Calu3 (cell line): ENCODE data around the gene AHNAK. TPM values are rescaled to one million over a fixed set of nuclear protein-coding genes. Genes with fewer than 3 reads are reported as not detected.

ENCODE experiments used
- BruUV-seq: library from RNA; stranded (reverse); fragments of 400-500 nt; replicated peaks from 2 replicates; lab custom pipeline; 2021; lab: Mats Ljungman, UMichigan
- CTCF ChIA-PET: fragments of 300-600 bp; sonication (Branson Sonifier 250); formaldehyde crosslinking; loops from one replicate; lab custom pipeline; 2022; ENCODE audit warnings: antibody characterized with exemption; lab: Charles Lee
- DNase-seq: peaks from one replicate; pipeline ENCODE4 v3.0.0; 2022
- H3K27ac Mint-ChIP-seq: one replicate; pipeline ENCODE4 v1.8.0; 2022; ENCODE audit warnings: mixed read lengths; ENCODE audit not compliant: unreplicated experiment
- H3K27me3 Mint-ChIP-seq: one replicate; pipeline ENCODE4 v1.8.0; 2022; ENCODE audit warnings: mixed read lengths; ENCODE audit not compliant: unreplicated experiment
- H3K36me3 Mint-ChIP-seq: one replicate; pipeline ENCODE4 v1.8.0; 2022; ENCODE audit warnings: mild to moderate bottlenecking, moderate library complexity, mixed read lengths; ENCODE audit not compliant: insufficient read depth, unreplicated experiment
- H3K4me1 Mint-ChIP-seq: one replicate; pipeline ENCODE4 v1.8.0; 2022; ENCODE audit warnings: mild to moderate bottlenecking, low read depth, mixed read lengths; ENCODE audit not compliant: unreplicated experiment
- H3K4me3 Mint-ChIP-seq: one replicate; pipeline ENCODE4 v1.8.0; 2022; ENCODE audit warnings: mild to moderate bottlenecking, low read depth, moderate library complexity, mixed read lengths; ENCODE audit not compliant: unreplicated experiment
- H3K9me3 Mint-ChIP-seq: one replicate; pipeline ENCODE4 v1.8.0; 2022; ENCODE audit warnings: low read depth, mixed read lengths; ENCODE audit not compliant: unreplicated experiment
- intact Hi-C: fragments of 100-400 bp; cut with micrococcal nuclease; formaldehyde crosslinking; loops from one replicate; pipeline ENCODE4 v1.10.0; 2022; ENCODE audit not compliant: unreplicated experiment
- total RNA-seq: library from RNA; stranded (reverse); gene quantifications from 2 replicates; pipeline ENCODE4 v1.2.3, GENCODE V29; 2022
- TF ChIP-seq, protein P1 (sequence below): fragments of 200-600 bp; IDR thresholded peaks from one replicate; pipeline ENCODE4 v1.8.0; 2022; ENCODE audit warnings: antibody characterized with exemption; ENCODE audit not compliant: unreplicated experiment

AHNAK gene
- total RNA-seq, 1 experiment from 2014 or later: 246 TPM

DNA sequence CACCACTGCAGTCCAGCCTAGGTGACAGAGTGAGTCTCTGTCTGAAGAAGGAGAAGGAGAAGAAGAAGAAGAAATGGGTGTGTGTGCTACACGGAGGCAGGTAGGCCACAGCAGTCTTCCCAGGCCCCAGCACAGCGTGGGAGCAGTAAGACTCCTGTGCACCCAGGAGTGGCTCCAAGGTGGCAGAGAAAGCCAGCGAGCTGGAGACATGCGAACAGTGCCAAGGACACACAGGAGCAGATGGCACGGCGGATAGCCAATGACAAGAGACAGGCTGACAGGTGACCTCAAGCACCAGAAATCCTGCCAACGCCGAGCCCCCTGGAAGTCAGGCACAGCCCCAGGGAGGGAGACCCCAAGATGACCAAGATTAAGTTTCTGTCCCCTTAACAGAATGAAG, 136.8 kb downstream of the AHNAK start:
- Mint-ChIP-seq H3K4me1 (peaks cover 5% of the 10 kb centered on the region), H3K27ac (no peak overlapping the region), H3K4me3 (no peak overlapping the region), H3K36me3 (no peaks in the 10 kb centered on the region), H3K9me3 (no peaks in the 10 kb centered on the region), H3K27me3 (peaks cover 7% of the 10 kb centered on the region)
- CTCF ChIA-PET: interaction anchor here (0.6 kb wide), 1 partner anchor 546 kb away, joined by 4 read pairs; no protein-coding TSS in a partner anchor
- no peak for DNase-seq
- TF ChIP-seq, protein P1, sequence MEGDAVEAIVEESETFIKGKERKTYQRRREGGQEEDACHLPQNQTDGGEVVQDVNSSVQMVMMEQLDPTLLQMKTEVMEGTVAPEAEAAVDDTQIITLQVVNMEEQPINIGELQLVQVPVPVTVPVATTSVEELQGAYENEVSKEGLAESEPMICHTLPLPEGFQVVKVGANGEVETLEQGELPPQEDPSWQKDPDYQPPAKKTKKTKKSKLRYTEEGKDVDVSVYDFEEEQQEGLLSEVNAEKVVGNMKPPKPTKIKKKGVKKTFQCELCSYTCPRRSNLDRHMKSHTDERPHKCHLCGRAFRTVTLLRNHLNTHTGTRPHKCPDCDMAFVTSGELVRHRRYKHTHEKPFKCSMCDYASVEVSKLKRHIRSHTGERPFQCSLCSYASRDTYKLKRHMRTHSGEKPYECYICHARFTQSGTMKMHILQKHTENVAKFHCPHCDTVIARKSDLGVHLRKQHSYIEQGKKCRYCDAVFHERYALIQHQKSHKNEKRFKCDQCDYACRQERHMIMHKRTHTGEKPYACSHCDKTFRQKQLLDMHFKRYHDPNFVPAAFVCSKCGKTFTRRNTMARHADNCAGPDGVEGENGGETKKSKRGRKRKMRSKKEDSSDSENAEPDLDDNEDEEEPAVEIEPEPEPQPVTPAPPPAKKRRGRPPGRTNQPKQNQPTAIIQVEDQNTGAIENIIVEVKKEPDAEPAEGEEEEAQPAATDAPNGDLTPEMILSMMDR: no peak
- intact Hi-C loops: no loop called here
- BruUV-seq: no TSS peak

GRCh38 chr11:62406034-62406433, 140.6 kb downstream of the AHNAK start:
- Mint-ChIP-seq H3K4me1 (peaks cover 9% of the 10 kb centered on the region), H3K9me3 (no peaks in the 10 kb centered on the region), H3K27me3 (peaks cover 37% of the 10 kb centered on the region), H3K36me3 (no peaks in the 10 kb centered on the region), H3K27ac (no peak overlapping the region), H3K4me3 (no peak overlapping the region)
- TF ChIP-seq, protein P1: no peak
- intact Hi-C loops: no loop called here
- no TSS peak for BruUV-seq
- CTCF ChIA-PET: no interaction called here
- DNase-seq: no peak

DNA sequence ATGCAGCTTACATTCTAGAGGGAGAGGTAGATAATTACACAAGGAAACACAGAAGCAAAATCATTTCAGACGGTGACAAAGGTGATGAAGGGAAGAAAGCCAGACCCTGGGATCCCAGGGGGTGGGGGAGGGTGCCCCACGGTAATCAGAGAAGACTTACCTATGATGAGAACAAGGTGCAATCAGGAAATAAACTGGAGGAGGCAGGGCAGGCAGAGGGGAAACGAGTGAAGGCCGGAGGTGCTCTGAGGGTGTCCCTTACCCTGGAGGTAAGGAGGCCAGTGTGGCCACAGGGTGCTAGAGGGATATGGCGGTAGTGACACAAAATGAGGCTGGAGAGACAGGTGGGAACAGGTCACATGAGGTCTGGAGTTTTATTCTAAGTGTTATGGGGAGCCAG, 141.7 kb downstream of the AHNAK start:
- H3K4me3 Mint-ChIP-seq: no peak overlapping the region
- intact Hi-C loops: no loop called here
- BruUV-seq: no TSS peak
- DNase-seq: no peak
- H3K27me3 Mint-ChIP-seq: peaks cover 37% of the 10 kb centered on the region
- CTCF ChIA-PET: interaction anchor here (0.7 kb wide), 1 partner anchor 14 kb away, joined by 4 read pairs; no protein-coding TSS in a partner anchor
- peaks cover 9% of the 10 kb centered on the region for H3K4me1 Mint-ChIP-seq
- H3K27ac Mint-ChIP-seq: no peak overlapping the region
- no peaks in the 10 kb centered on the region for H3K36me3 Mint-ChIP-seq
- TF ChIP-seq, protein P1: no peak
- no peaks in the 10 kb centered on the region for H3K9me3 Mint-ChIP-seq

GRCh38 chr11:62404435-62404834, 142.2 kb downstream of the AHNAK start:
- intact Hi-C loops: no loop called here
- H3K4me3 Mint-ChIP-seq: no peak overlapping the region
- no peak overlapping the region for H3K27ac Mint-ChIP-seq
- H3K4me1 Mint-ChIP-seq: peaks cover 9% of the 10 kb centered on the region
- TF ChIP-seq, protein P1: no peak
- no peaks in the 10 kb centered on the region for H3K36me3 Mint-ChIP-seq
- DNase-seq: no peak
- no peaks in the 10 kb centered on the region for H3K9me3 Mint-ChIP-seq
- peaks cover 37% of the 10 kb centered on the region for H3K27me3 Mint-ChIP-seq
- CTCF ChIA-PET: interaction anchor here (0.7 kb wide), 1 partner anchor 15 kb away, joined by 4 read pairs; no protein-coding TSS in a partner anchor
- BruUV-seq: no TSS peak
